GM18858 (cell line): ENCODE results near the gene KRTAP10-2.

ENCODE experiments used
- ATAC-seq: cut with Tn5 transposase; IDR thresholded peaks from one replicate; pipeline ENCODE4 v1.9.1; 2021; ENCODE audit not compliant: unreplicated experiment

Gene KRTAP10-2

GRCh38 chr21:44527156-44527982 is 23.9 kb downstream of the KRTAP10-2 start:
- no peak for ATAC-seq

GRCh38 chr21:44526096-44526997 is 25.0 kb downstream of the KRTAP10-2 start:
- ATAC-seq = no peak

GRCh38 chr21:44525391-44526095 is 25.8 kb downstream of the KRTAP10-2 start:
- no peak for ATAC-seq

GRCh38 chr21:44524414-44525371 is 26.6 kb downstream of the KRTAP10-2 start:
- no peak for ATAC-seq

- no peak for ATAC-seq
Measured at GRCh38 chr21:44523567-44524413, 27.5 kb downstream of the KRTAP10-2 start.

- ATAC-seq = no peak
Measured at GRCh38 chr21:44522753-44523204, 28.5 kb downstream of the KRTAP10-2 start.

GRCh38 chr21:44521928-44522752 is 29.2 kb downstream of the KRTAP10-2 start:
- ATAC-seq = no peak

GRCh38 chr21:44521301-44521927 is 29.9 kb downstream of the KRTAP10-2 start:
- no peak for ATAC-seq

GRCh38 chr21:44520326-44521300 is 30.7 kb downstream of the KRTAP10-2 start:
- no peak for ATAC-seq

- ATAC-seq = no peak
Measured at GRCh38 chr21:44519346-44520325, 31.7 kb downstream of the KRTAP10-2 start.

GRCh38 chr21:44518686-44519085 is 32.6 kb downstream of the KRTAP10-2 start:
- no peak for ATAC-seq

- no peak for ATAC-seq
Measured at GRCh38 chr21:44517175-44517899, 34.0 kb downstream of the KRTAP10-2 start.

- no peak for ATAC-seq
Measured at GRCh38 chr21:44516828-44517174, 34.5 kb downstream of the KRTAP10-2 start.

GRCh38 chr21:44516342-44516741 is 35.0 kb downstream of the KRTAP10-2 start:
- no peak for ATAC-seq
